Stomach (tissue), 4 donors: Measurements from ENCODE around the gene RTTN.

Source experiments
- EP300 ChIP-seq: sonication (generic); formaldehyde crosslinking; IDR thresholded peaks from one replicate; pipeline ENCODE4 v1.6.1; 2017; ENCODE audit warnings: antibody characterized with exemption
- POLR2A ChIP-seq, 4 donors: fragments of 450-650 bp; IDR thresholded peaks; one replicate each; pipeline ENCODE4 v1.6.1; 2016; ENCODE audit warnings: antibody characterized with exemption in 4 of 4, control low read depth in 2 of 4, mild to moderate bottlenecking in 1 of 4, moderate library complexity in 1 of 4
- POLR2AphosphoS5 ChIP-seq, 3 donors: sonication (generic); formaldehyde crosslinking; IDR thresholded peaks; one replicate each; pipeline ENCODE4 v1.6.1; 2016; ENCODE audit warnings: antibody characterized with exemption in 3 of 3
- TF ChIP-seq, protein P1 (sequence below), 7 experiments: fragments of 450-650 bp in 4 of 7; fragments of 200-600 bp in 3 of 7; sonication (generic) in 3 of 7; IDR thresholded peaks; one replicate each; pipeline ENCODE4 v1.5.1; 2016 to 2019; ENCODE audit warnings: antibody characterized with exemption in 7 of 7, control low read depth in 2 of 7, mild to moderate bottlenecking in 1 of 7

DNA sequence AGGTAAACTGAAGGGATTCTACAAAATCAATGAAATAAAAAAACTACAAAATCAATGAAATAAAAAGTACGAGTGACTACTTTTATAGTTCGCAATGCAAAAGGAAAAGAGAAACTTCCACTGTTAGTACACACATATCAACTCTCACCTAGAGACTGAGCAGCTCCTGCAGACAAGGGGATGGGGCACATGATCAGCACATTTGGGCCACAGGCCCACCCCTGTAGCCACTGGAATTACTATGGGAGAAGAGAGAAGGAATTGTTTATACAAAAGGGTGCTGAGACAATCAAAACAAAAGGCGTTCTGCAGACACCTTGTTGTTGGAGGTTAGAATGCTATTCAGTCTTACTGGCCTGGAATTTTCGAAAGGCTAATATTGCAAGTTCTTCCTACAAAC is 223.1 kb downstream of the RTTN start:
- TF ChIP-seq, protein P1, sequence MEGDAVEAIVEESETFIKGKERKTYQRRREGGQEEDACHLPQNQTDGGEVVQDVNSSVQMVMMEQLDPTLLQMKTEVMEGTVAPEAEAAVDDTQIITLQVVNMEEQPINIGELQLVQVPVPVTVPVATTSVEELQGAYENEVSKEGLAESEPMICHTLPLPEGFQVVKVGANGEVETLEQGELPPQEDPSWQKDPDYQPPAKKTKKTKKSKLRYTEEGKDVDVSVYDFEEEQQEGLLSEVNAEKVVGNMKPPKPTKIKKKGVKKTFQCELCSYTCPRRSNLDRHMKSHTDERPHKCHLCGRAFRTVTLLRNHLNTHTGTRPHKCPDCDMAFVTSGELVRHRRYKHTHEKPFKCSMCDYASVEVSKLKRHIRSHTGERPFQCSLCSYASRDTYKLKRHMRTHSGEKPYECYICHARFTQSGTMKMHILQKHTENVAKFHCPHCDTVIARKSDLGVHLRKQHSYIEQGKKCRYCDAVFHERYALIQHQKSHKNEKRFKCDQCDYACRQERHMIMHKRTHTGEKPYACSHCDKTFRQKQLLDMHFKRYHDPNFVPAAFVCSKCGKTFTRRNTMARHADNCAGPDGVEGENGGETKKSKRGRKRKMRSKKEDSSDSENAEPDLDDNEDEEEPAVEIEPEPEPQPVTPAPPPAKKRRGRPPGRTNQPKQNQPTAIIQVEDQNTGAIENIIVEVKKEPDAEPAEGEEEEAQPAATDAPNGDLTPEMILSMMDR (IDR thresholded peaks at IDR 0.05) = no peak
- TF ChIP-seq EP300 (no peak), POLR2A (IDR thresholded peaks at IDR 0.05) (no peak), POLR2AphosphoS5 (IDR thresholded peaks at IDR 0.05) (no peak)
